Esophagus muscularis mucosa (tissue), 4 donors: ENCODE measurements around the gene ATP2B2.

Experiments
- EP300 ChIP-seq: sonication (generic); formaldehyde crosslinking; IDR thresholded peaks from one replicate; pipeline ENCODE4 v1.6.1; 2017; ENCODE audit warnings: antibody characterized with exemption
- POLR2A ChIP-seq: fragments of 450-650 bp; IDR thresholded peaks from one replicate; pipeline ENCODE4 v1.6.1; 2017; ENCODE audit warnings: antibody characterized with exemption, moderate library complexity, mild to moderate bottlenecking, low read depth
- POLR2AphosphoS5 ChIP-seq, 2 donors: sonication (generic); formaldehyde crosslinking; IDR thresholded peaks; one replicate each; pipeline ENCODE4 v1.6.1; 2017; ENCODE audit warnings: antibody characterized with exemption in 2 of 2
- TF ChIP-seq, protein P1 (sequence below), 3 experiments: fragments of 200-600 bp in 2 of 3; fragments of 450-650 bp in 1 of 3; sonication (generic) in 2 of 3; IDR thresholded peaks; one replicate each; pipeline ENCODE4 v1.5.1; 2017 to 2019; ENCODE audit warnings: antibody characterized with exemption in 3 of 3, mild to moderate bottlenecking in 2 of 3, moderate library complexity in 1 of 3

DNA sequence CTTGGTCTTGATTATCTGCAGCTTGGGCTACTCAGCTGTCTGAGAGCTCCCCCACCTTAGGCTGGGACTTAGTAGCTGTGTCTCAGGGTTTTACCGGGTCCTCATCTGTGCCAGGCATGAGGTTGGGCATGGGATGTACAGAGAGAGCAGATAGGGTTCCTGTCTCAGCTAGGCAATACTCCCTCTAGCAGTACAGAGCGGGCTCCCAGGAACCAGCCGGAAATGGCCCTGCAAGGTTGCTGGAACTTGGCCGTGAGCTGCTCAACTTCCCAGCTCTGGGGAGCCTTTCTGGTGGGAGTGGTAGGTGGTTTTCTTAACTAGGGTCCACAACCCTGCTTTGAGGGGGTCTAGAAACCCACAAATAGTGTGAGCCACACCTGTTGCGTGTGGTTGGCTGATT lies 58.3 kb downstream of the ATP2B2 start:
- no peak for TF ChIP-seq EP300
- TF ChIP-seq, protein P1, sequence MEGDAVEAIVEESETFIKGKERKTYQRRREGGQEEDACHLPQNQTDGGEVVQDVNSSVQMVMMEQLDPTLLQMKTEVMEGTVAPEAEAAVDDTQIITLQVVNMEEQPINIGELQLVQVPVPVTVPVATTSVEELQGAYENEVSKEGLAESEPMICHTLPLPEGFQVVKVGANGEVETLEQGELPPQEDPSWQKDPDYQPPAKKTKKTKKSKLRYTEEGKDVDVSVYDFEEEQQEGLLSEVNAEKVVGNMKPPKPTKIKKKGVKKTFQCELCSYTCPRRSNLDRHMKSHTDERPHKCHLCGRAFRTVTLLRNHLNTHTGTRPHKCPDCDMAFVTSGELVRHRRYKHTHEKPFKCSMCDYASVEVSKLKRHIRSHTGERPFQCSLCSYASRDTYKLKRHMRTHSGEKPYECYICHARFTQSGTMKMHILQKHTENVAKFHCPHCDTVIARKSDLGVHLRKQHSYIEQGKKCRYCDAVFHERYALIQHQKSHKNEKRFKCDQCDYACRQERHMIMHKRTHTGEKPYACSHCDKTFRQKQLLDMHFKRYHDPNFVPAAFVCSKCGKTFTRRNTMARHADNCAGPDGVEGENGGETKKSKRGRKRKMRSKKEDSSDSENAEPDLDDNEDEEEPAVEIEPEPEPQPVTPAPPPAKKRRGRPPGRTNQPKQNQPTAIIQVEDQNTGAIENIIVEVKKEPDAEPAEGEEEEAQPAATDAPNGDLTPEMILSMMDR (IDR thresholded peaks at IDR 0.05): no peak
- no peak for TF ChIP-seq POLR2A
- TF ChIP-seq POLR2AphosphoS5 (IDR thresholded peaks at IDR 0.05): no peak
